Transverse colon (tissue), 4 donors: ENCODE measurements around the gene EML6. TPM values are rescaled to one million over a fixed set of nuclear protein-coding genes. Genes with fewer than 3 reads are reported as not detected.

Experiments
- DNase-seq: peaks from one replicate; pipeline ENCODE4 v3.0.0-alpha.2; 2019
- H3K27ac ChIP-seq, 4 donors: fragments of 200-600 bp; sonication (generic); 2 replicates each; pipeline ENCODE4 v1.5.1; 2016 to 2018; ENCODE audit warnings: inconsistent platforms in 4 of 4
- H3K27me3 ChIP-seq: fragments of 200-600 bp; sonication (generic); 2 replicates; pipeline ENCODE4 v1.5.1; 2017; ENCODE audit warnings: inconsistent platforms
- H3K36me3 ChIP-seq, 4 donors: fragments of 200-600 bp; sonication (generic); 2 replicates each; pipeline ENCODE4 v1.5.1; 2017 to 2019; ENCODE audit warnings: inconsistent platforms in 4 of 4
- H3K4me1 ChIP-seq, 4 donors: fragments of 200-600 bp; sonication (generic); 2 replicates each; pipeline ENCODE4 v1.5.1; 2017 to 2020; ENCODE audit warnings: inconsistent platforms in 4 of 4
- H3K4me3 ChIP-seq, 4 donors: fragments of 200-600 bp; sonication (generic); 1 replicate in 1 of 4; 2 replicates in 3 of 4; pipeline versions ENCODE4 v1.5.1 to v1.6.1; 2017 to 2019; ENCODE audit warnings: inconsistent platforms in 4 of 4
- H3K9me3 ChIP-seq, 2 donors: fragments of 200-600 bp; sonication (generic); 2 replicates each; pipeline ENCODE4 v1.5.1; 2017 to 2019; ENCODE audit warnings: inconsistent platforms in 2 of 2
- EP300 ChIP-seq: sonication (generic); formaldehyde crosslinking; IDR thresholded peaks from one replicate; pipeline ENCODE4 v1.6.1; 2017; ENCODE audit warnings: antibody characterized with exemption, low read depth
- POLR2A ChIP-seq: fragments of 450-650 bp; IDR thresholded peaks from one replicate; pipeline ENCODE4 v1.6.1; 2016; ENCODE audit warnings: antibody characterized with exemption, mild to moderate bottlenecking, moderate library complexity
- POLR2AphosphoS5 ChIP-seq, 3 donors: sonication (generic); formaldehyde crosslinking; IDR thresholded peaks; one replicate each; pipeline ENCODE4 v1.6.1; 2016; ENCODE audit warnings: antibody characterized with exemption in 3 of 3
- WGBS, 2 donors: methylation state at CpG; one replicate each; pipeline ENCODE4 v1.1.5; 2018; ENCODE audit warnings: low coverage in 1 of 2; 5-methylcytosine and 5-hydroxymethylcytosine counted together
- in situ Hi-C, 4 donors: fragments of 200-750 bp; cut with MboI; loops; one replicate each; pipeline versions ENCODE4 v1.15.0 to v1.15.1; 2017; ENCODE audit warnings: low sequenced_read_pairs in 3 of 4, low pct_ligation_motif_present in 1 of 4, low pct_unique_long_range_greater_than_20kb in 1 of 4
- intact Hi-C: fragments of 100-400 bp; cut with DNase I; formaldehyde crosslinking; loops from one replicate; pipeline ENCODE4 v1.15.1; 2023; ENCODE audit warnings: low total_unique reads
- total RNA-seq, 4 donors: library from RNA; depleted of rRNA; stranded (reverse); fragments of >200 nt; gene quantifications; one replicate each; pipeline ENCODE4 v1.1.0, GENCODE V29; 2016
- TF ChIP-seq, protein P1 (sequence below), 5 experiments: fragments of 200-600 bp in 3 of 5; fragments of 450-650 bp in 2 of 5; sonication (generic) in 3 of 5; IDR thresholded peaks; 1 replicate in 2 of 5; 2 replicates in 3 of 5; pipeline ENCODE4 v1.5.1; 2016 to 2017; ENCODE audit warnings: antibody characterized with exemption in 5 of 5, inconsistent platforms in 3 of 5, mild to moderate bottlenecking in 2 of 5, moderate library complexity in 1 of 5

The EML6 gene
- total RNA-seq, 4 donors from 2014 or later = 1.5 to 8.2 (median 3.4) TPM

DNA sequence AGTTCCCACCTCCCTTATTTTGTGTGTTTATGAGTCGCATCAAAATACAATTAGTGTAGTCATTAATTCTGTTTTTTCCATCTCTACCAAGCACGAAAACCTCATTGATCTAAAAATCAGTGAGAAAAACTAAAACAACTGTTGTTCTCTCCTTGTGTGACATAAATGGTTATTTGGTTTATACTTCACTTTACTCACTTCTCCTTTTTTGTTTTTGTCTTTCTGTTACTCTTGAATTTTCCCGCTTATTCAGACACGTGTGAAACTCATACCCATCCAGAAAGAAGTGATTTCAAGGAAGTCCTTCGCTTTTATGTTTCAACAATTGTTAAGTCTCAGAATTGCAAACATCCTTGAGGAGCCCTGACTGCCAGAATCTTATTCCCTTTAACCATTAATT lies 121.6 kb downstream of the EML6 start:
- in situ Hi-C loops (loop anchor here in 1 of 4 donors (25.0 kb wide), 1 partner anchor 333 kb away; no protein-coding TSS in a partner anchor), intact Hi-C loops (no loop called here)
- WGBS, 2 donors = 71 to 86% methylated on average over 5 of the region's 5 CpGs
- Histone ChIP-seq H3K27ac (no peak overlapping the region), H3K27me3 (no peaks in the 10 kb centered on the region), H3K9me3 (no peaks in the 10 kb centered on the region), H3K4me1 (no peaks in the 10 kb centered on the region), H3K4me3 (no peak overlapping the region), H3K36me3 (no peaks in the 10 kb centered on the region)
- no peak for DNase-seq
- TF ChIP-seq POLR2A (no peak), POLR2AphosphoS5 (IDR thresholded peaks at IDR 0.05) (no peak), EP300 (no peak)
- TF ChIP-seq, protein P1, sequence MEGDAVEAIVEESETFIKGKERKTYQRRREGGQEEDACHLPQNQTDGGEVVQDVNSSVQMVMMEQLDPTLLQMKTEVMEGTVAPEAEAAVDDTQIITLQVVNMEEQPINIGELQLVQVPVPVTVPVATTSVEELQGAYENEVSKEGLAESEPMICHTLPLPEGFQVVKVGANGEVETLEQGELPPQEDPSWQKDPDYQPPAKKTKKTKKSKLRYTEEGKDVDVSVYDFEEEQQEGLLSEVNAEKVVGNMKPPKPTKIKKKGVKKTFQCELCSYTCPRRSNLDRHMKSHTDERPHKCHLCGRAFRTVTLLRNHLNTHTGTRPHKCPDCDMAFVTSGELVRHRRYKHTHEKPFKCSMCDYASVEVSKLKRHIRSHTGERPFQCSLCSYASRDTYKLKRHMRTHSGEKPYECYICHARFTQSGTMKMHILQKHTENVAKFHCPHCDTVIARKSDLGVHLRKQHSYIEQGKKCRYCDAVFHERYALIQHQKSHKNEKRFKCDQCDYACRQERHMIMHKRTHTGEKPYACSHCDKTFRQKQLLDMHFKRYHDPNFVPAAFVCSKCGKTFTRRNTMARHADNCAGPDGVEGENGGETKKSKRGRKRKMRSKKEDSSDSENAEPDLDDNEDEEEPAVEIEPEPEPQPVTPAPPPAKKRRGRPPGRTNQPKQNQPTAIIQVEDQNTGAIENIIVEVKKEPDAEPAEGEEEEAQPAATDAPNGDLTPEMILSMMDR (IDR thresholded peaks at IDR 0.05) = no peak

DNA sequence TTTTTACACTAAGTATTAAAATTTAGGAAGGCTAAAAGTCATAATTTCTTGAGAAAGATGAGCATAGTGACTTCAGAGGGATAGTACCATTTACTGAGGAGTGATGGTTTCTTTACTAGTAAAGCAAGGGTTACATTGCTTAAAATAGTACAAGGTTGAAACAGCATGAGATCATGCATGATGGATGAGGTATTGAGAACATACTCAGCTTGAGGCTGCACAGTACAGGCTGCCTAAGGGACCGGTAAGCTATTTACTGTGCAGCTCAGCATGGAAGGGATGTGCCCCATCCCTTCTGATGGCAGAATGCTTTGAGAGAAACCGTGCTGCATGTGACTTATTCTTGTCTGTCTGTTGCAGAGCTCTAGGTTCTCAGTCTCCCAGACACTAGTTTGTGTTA lies 122.1 kb downstream of the EML6 start:
- no peak overlapping the region for H3K4me3 ChIP-seq
- in situ Hi-C loops = loop anchor here in 1 of 4 donors (25.0 kb wide), 1 partner anchor 333 kb away; no protein-coding TSS in a partner anchor
- no peaks in the 10 kb centered on the region for H3K36me3 ChIP-seq
- H3K27ac ChIP-seq = no peak overlapping the region
- H3K9me3 ChIP-seq = no peaks in the 10 kb centered on the region
- intact Hi-C loops = no loop called here
- no peak for DNase-seq
- TF ChIP-seq, protein P1 (IDR thresholded peaks at IDR 0.05) = no peak
- TF ChIP-seq POLR2A (no peak), POLR2AphosphoS5 (IDR thresholded peaks at IDR 0.05) (no peak), EP300 (no peak)
- no peaks in the 10 kb centered on the region for H3K27me3 ChIP-seq
- no peaks in the 10 kb centered on the region for H3K4me1 ChIP-seq
- 62% methylated on average over 2 of the region's 2 CpGs; no CpG with 5 or more reads in 1 of the 2 donors for WGBS, 2 donors

DNA sequence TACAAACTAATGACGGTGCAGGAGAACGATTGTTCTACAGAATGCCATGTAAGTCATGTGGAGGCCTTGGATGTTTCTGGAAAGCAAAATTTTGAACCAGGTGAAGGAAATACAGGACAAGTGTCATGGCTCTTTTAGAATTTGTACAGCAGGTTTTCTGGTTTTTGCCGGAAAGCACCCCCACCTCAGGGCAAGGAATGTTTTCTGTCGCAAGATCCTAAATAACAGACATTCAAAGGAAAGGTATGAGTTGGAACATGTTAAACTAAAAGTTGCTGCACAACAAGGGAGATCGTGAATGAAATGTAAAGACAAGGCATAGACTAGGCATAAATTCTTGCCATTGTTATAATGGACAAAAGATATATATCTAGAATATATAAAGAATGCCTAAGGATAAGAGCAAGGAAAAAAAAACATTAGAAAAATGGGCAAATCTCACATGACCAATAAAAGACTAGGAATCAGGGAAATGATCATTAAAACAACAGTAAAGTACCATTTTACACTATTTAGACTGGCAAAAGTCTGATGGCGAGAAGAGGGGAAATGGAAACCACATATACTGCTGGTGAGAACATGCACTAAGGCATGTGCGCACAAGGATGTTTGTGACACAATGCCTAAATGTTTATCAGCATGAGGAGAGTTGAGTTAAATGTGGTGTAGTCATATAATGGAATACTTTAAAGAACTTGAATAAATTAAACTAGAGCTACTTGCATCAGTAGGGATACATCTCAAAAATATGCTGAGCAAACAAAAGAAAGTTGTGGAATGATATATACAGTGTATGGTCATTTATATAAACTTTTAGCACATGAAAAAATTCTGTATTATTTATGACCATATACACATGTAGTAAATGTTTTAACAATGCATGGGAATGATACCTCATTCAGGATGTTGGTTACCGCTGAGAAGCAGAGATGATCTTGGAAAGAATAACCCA lies 127.0 kb downstream of the EML6 start:
- WGBS, 2 donors = 95 to 100% methylated on average over 4 to 8 of the region's 8 CpGs
- H3K36me3 ChIP-seq = no peaks in the 10 kb centered on the region
- in situ Hi-C loops (no loop called here), intact Hi-C loops (no loop called here)
- no peak for DNase-seq
- no peak overlapping the region for H3K4me3 ChIP-seq
- no peaks in the 10 kb centered on the region for H3K4me1 ChIP-seq
- no peaks in the 10 kb centered on the region for H3K9me3 ChIP-seq
- no peaks in the 10 kb centered on the region for H3K27me3 ChIP-seq
- no peak overlapping the region for H3K27ac ChIP-seq
- no peak for TF ChIP-seq EP300

DNA sequence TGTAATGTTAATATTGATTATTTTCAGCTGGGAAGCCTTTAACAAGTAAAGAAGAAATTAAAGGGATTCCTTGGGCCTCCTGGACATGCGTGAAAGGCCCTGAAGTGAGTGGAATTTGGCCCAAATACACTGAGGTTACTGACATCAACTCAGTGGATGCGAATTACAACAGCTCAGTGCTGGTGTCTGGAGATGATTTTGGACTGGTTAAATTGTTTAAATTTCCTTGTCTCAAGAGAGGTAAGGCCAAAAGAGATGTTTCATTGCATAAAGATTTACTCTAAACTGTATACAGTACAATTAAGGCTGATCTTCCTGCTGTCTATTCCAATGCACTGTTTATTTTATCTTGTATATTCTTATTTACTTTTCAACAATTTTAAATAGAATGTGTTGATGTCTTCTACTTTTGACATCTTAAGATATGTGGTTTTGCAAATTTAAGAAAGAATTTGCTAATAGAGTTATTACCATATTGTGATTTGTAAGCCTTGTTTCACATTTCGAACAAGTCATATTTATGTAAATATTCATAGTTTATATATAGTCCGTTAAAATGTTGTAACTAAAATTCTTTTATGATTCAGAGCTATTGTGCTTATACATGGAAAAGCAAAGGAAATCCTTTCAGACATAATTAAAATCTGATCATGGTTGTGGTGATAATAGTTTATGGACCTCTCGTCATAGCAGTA lies 130.3 kb downstream of the EML6 start:
- Histone ChIP-seq H3K4me3 (no peak overlapping the region), H3K27ac (no peak overlapping the region), H3K27me3 (no peaks in the 10 kb centered on the region), H3K9me3 (no peaks in the 10 kb centered on the region), H3K4me1 (no peaks in the 10 kb centered on the region), H3K36me3 (no peaks in the 10 kb centered on the region)
- TF ChIP-seq, protein P1 (IDR thresholded peaks at IDR 0.05) = no peak
- TF ChIP-seq POLR2A = no peak
- TF ChIP-seq POLR2AphosphoS5 (IDR thresholded peaks at IDR 0.05) = no peak
- TF ChIP-seq EP300 = no peak
- 83 to 87% methylated on average over 5 of the region's 5 CpGs for WGBS, 2 donors
- DNase-seq = no peak
- intact Hi-C loops = no loop called here
- in situ Hi-C loops = no loop called here
